Ovary (tissue), 9 donors: Measurements from ENCODE around the gene TPO. TPM values are rescaled to one million over a fixed set of nuclear protein-coding genes. Genes with fewer than 3 reads are reported as not detected.

ENCODE experiments used
- DNase-seq, 5 donors: peaks; one replicate each; pipeline ENCODE4 v3.0.0-alpha.2; 2019 to 2020
- H3K27ac ChIP-seq, 2 donors: fragments of 200-600 bp; one replicate each; pipeline versions ENCODE4 v1.5.1 to v1.8.0; 2019 to 2022
- H3K27me3 ChIP-seq: fragments of 200-600 bp; one replicate; pipeline ENCODE4 v1.8.0; 2022
- H3K36me3 ChIP-seq: fragments of 200-600 bp; sonication (generic); one replicate; pipeline ENCODE4 v1.5.1; 2019
- H3K4me1 ChIP-seq: one replicate; pipeline ENCODE4 v1.8.1; 2013; ENCODE audit warnings: mild to moderate bottlenecking, moderate library complexity; ENCODE audit not compliant: insufficient read depth
- H3K4me3 ChIP-seq: fragments of 200-600 bp; sonication (generic); one replicate; pipeline ENCODE4 v1.5.1; 2017
- H3K9me3 ChIP-seq, 2 donors: fragments of 200-600 bp in 1 of 2; sonication (generic) in 1 of 2; one replicate each; pipeline versions ENCODE4 v1.5.1 to v1.8.1; 2013 to 2019; ENCODE audit warnings: mild to moderate bottlenecking in 1 of 2, moderate library complexity in 1 of 2
- EP300 ChIP-seq: sonication (generic); formaldehyde crosslinking; IDR thresholded peaks from one replicate; pipeline ENCODE4 v1.6.1; 2017; ENCODE audit warnings: antibody characterized with exemption
- POLR2A ChIP-seq: fragments of 450-650 bp; IDR thresholded peaks from one replicate; pipeline ENCODE4 v1.6.1; 2017; ENCODE audit warnings: antibody characterized with exemption, mild to moderate bottlenecking, moderate library complexity
- WGBS, 3 donors: extraction: QIAGEN DNeasy Blood & Tissue Kit in 1 of 3; methylation state at CpG; one replicate each; pipeline versions ENCODE4 v1.1.5 to v1.1.7; 2013 to 2017; 5-methylcytosine and 5-hydroxymethylcytosine counted together
- intact Hi-C, 4 donors: fragments of 100-400 bp; cut with DNase I; formaldehyde crosslinking; loops; one replicate each; pipeline versions ENCODE4 v1.11.0 to v1.15.1; 2022 to 2023
- polyA plus RNA-seq, 2 donors: library from polyadenylated mRNA; stranded (reverse); fragments of 200-250 nt in 1 of 2; fragments of 350-450 nt in 1 of 2; fragmentation: Illumina TruSeq in 1 of 2; extraction: RNeasy Lipid Tissue Mini Kit (QIAGEN cat#74804) in 1 of 2; gene quantifications; one replicate each; pipeline ENCODE4 v1.2.3, GENCODE V29; 2013 to 2014
- total RNA-seq, 7 donors: library from RNA; depleted of rRNA in 2 of 7; stranded (reverse); fragments of >200 nt in 2 of 7; fragmentation: NEBNext Ultra II Directional in 3 of 7; extraction: Animal tissue kit (Norgen Biotek cat#: 25700) in 3 of 7; gene quantifications; one replicate each; pipeline versions ENCODE4 v1.1.0 to v1.2.4, GENCODE V29; 2016 to 2023
- TF ChIP-seq, protein P1 (sequence below), 3 donors: fragments of 450-650 bp in 2 of 3; fragments of 200-600 bp in 1 of 3; IDR thresholded peaks; one replicate each; pipeline versions ENCODE4 v1.5.1 to v1.8.0; 2016 to 2022; ENCODE audit warnings: antibody characterized with exemption in 3 of 3, mild to moderate bottlenecking in 1 of 3
- donor health status: DM: no; HTN: no; CAD: no; lungs with moderate emphysema.
- donor health status: DM: no; HTN: no; CAD: no.
- donor health status: Bipolar disorder and iron deficiency.
- donor health status: DM: yes; HTN: yes; CAD: no.
- donor health status: DM: no; HTN: no; CAD: no.
- donor health status: DM: yes; HTN: yes; CAD: no.

Gene TPO
- total and polyA plus RNA-seq, 9 donors: 0.18 to 0.46 (median 0.30) TPM; not detected in 4

GRCh38 chr2:1556776-1557466 is 143.7 kb downstream of the TPO start:
- Histone ChIP-seq H3K27me3 (no peaks in the 10 kb centered on the region), H3K36me3 (no peaks in the 10 kb centered on the region), H3K4me1 (no peaks in the 10 kb centered on the region), H3K4me3 (no peak overlapping the region), H3K27ac (no peak overlapping the region), H3K9me3 (no peaks in the 10 kb centered on the region)
- intact Hi-C loops: loop anchor here in 1 of 4 donors (10.0 kb wide), 1 partner anchor 842 kb away; no protein-coding TSS in a partner anchor
- no peak for DNase-seq
- TF ChIP-seq, protein P1, sequence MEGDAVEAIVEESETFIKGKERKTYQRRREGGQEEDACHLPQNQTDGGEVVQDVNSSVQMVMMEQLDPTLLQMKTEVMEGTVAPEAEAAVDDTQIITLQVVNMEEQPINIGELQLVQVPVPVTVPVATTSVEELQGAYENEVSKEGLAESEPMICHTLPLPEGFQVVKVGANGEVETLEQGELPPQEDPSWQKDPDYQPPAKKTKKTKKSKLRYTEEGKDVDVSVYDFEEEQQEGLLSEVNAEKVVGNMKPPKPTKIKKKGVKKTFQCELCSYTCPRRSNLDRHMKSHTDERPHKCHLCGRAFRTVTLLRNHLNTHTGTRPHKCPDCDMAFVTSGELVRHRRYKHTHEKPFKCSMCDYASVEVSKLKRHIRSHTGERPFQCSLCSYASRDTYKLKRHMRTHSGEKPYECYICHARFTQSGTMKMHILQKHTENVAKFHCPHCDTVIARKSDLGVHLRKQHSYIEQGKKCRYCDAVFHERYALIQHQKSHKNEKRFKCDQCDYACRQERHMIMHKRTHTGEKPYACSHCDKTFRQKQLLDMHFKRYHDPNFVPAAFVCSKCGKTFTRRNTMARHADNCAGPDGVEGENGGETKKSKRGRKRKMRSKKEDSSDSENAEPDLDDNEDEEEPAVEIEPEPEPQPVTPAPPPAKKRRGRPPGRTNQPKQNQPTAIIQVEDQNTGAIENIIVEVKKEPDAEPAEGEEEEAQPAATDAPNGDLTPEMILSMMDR (IDR thresholded peaks at IDR 0.05): no peak
- TF ChIP-seq POLR2A (no peak), EP300 (no peak)
- 76 to 86% (median 78%) methylated on average over 13 of the region's 13 CpGs for WGBS, 3 donors

DNA sequence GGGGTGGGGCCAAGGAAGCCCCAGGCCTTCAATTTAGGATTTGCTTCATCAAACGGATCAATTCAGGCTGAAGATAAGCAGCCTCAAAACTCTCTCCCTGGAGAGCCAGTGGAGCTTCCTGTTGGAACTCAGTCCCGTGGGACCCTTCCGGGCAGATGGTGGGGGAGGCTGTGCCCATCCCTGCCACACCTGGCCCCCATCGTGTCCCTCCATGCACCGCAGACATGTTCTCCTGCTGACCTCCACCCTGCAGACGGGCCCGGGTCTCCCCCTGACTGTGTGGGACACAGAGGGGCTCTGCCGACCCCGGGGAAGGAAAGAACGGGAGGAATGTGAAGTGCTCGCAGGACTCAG is 144.2 kb downstream of the TPO start:
- no peak for DNase-seq
- 79 to 83% (median 80%) methylated on average over 11 of the region's 11 CpGs for WGBS, 3 donors
- intact Hi-C loops: loop anchor here in 1 of 4 donors (10.0 kb wide), 1 partner anchor 843 kb away; no protein-coding TSS in a partner anchor
- Histone ChIP-seq H3K27ac (no peak overlapping the region), H3K36me3 (no peaks in the 10 kb centered on the region), H3K4me3 (no peak overlapping the region), H3K4me1 (no peaks in the 10 kb centered on the region), H3K27me3 (no peaks in the 10 kb centered on the region), H3K9me3 (no peaks in the 10 kb centered on the region)
- TF ChIP-seq POLR2A (no peak), EP300 (no peak)
- TF ChIP-seq, protein P1 (IDR thresholded peaks at IDR 0.05): no peak

DNA sequence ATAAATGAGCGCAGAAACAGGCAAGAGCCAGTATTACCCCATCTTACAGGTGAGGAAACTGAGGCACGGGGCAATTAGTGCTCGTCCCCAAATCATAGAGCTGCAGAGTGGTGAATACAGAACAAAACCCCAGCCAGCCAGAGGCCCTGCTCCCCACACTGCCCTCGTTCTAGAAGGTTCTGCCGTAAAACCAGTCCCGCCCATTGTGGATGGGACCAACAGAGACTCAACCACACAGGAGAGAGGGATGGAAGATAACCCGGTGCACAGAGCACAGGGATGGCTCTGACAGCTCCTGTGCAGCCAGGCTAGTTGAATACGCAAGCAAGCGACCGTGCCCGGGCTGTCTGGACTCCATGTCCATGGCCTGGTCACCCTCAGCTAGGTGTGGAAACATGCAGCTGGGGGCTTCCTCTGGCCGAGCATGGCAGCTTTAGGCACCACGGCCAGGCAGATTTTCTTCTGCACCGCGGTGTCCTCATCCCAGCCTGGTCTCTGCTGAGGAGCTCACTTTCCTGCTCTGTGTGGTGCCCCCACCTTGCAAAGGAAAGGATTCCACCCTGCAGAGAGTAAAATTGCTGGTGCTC is 146.4 kb downstream of the TPO start:
- intact Hi-C loops: loop anchor here in 1 of 4 donors (10.0 kb wide), 1 partner anchor 845 kb away; no protein-coding TSS in a partner anchor
- H3K9me3 ChIP-seq: no peaks in the 10 kb centered on the region
- 92 to 96% (median 95%) methylated on average over 14 to 15 of the region's 15 CpGs for WGBS, 3 donors
- no peaks in the 10 kb centered on the region for H3K4me1 ChIP-seq
- no peak overlapping the region for H3K4me3 ChIP-seq
- no peak for DNase-seq
- no peak overlapping the region for H3K27ac ChIP-seq
- no peaks in the 10 kb centered on the region for H3K36me3 ChIP-seq
- TF ChIP-seq, protein P1 (IDR thresholded peaks at IDR 0.05): no peak
- TF ChIP-seq EP300 (no peak), POLR2A (no peak)
- no peaks in the 10 kb centered on the region for H3K27me3 ChIP-seq

- intact Hi-C loops: no loop called here
- H3K36me3 ChIP-seq: no peaks in the 10 kb centered on the region
- H3K9me3 ChIP-seq: no peaks in the 10 kb centered on the region
- 85 to 89% (median 86%) methylated on average over 14 of the region's 14 CpGs for WGBS, 3 donors
- H3K4me1 ChIP-seq: no peaks in the 10 kb centered on the region
- H3K4me3 ChIP-seq: no peak overlapping the region
- DNase-seq: no peak
- no peak overlapping the region for H3K27ac ChIP-seq
- no peak for TF ChIP-seq POLR2A
- TF ChIP-seq, protein P1 (IDR thresholded peaks at IDR 0.05): no peak
- TF ChIP-seq EP300: no peak
- no peaks in the 10 kb centered on the region for H3K27me3 ChIP-seq
Observed at GRCh38 chr2:1561259-1561658, 148.0 kb downstream of the TPO start.
